ENCODE measurements around the gene AP2A2. TPM values are rescaled to one million over a fixed set of nuclear protein-coding genes. Genes with fewer than 3 reads are reported as not detected.

AP2A2 gene
- total and polyA plus RNA-seq, 8 donors = 15.0 to 350 (median 39.9) TPM

DNA sequence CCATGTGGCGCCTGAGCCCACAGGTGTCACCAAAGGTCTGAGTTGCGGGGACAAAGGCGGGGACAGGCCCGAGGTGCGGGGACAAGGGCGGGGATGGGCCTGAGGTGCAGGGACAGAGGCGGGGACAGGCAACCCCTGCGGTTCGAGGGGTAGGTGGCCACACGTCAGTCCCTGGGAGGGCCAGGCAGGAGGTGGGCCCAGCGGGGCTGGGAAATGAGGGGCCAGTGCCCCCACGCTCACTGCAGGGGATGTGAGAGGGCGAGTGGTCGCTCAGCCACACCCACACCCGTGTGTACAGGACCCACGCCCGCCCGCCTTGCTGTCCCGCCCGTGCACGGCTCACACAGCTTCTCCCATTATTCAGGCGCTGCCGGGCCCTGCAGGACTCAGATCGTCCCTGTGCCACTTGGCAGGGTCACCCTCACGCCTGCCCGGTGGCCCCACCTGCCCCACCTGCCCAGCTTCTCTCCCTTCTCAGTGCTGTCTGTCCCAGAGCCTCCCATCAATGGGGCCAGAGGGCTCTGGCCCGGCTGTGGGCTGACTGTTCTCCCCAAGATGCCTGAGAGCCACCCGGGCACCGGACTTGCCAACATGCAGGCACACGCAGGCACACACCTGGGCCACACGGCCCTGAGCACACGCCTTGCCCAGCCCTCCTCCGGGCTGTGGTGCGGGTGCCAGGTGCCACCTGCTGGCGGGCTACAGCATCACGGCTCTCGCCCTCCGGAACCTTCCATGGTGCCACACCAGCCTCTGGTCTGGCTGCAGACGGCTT lies 125.1 kb downstream of the AP2A2 start:
- no peak overlapping the region for H3K27ac ChIP-seq
- no peaks in the 10 kb centered on the region for H3K36me3 ChIP-seq
- H3K4me1 ChIP-seq = peaks cover 3 to 44% (median 30%) of the 10 kb centered on the region in 4 donors
- H3K9me3 ChIP-seq = no peaks in the 10 kb centered on the region
- intact Hi-C loops (cut with DNase I; ENCODE audit: low total_unique reads) = loop anchor here (5.0 kb wide), 1 partner anchor 203 kb away; no protein-coding TSS in a partner anchor
- DNase-seq = peak; percentile 87 to 93
- WGBS, 5 donors = 22 to 43% (median 31%) methylated on average over 32 to 39 of the region's 39 CpGs
- TF ChIP-seq, protein P1, sequence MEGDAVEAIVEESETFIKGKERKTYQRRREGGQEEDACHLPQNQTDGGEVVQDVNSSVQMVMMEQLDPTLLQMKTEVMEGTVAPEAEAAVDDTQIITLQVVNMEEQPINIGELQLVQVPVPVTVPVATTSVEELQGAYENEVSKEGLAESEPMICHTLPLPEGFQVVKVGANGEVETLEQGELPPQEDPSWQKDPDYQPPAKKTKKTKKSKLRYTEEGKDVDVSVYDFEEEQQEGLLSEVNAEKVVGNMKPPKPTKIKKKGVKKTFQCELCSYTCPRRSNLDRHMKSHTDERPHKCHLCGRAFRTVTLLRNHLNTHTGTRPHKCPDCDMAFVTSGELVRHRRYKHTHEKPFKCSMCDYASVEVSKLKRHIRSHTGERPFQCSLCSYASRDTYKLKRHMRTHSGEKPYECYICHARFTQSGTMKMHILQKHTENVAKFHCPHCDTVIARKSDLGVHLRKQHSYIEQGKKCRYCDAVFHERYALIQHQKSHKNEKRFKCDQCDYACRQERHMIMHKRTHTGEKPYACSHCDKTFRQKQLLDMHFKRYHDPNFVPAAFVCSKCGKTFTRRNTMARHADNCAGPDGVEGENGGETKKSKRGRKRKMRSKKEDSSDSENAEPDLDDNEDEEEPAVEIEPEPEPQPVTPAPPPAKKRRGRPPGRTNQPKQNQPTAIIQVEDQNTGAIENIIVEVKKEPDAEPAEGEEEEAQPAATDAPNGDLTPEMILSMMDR (IDR thresholded peaks at IDR 0.05) = peak in 5 of 7 experiments; percentile 78 to 92 (median 87)
- TF ChIP-seq POLR2A (IDR thresholded peaks at IDR 0.05) = no peak
- peak in 1 of 3 donors; percentile 81 for TF ChIP-seq POLR2AphosphoS5 (IDR thresholded peaks at IDR 0.05)
- H3K27me3 ChIP-seq = peaks cover 0 to 86% (median 8%) of the 10 kb centered on the region in 3 donors
- no peak overlapping the region for H3K4me3 ChIP-seq

DNA sequence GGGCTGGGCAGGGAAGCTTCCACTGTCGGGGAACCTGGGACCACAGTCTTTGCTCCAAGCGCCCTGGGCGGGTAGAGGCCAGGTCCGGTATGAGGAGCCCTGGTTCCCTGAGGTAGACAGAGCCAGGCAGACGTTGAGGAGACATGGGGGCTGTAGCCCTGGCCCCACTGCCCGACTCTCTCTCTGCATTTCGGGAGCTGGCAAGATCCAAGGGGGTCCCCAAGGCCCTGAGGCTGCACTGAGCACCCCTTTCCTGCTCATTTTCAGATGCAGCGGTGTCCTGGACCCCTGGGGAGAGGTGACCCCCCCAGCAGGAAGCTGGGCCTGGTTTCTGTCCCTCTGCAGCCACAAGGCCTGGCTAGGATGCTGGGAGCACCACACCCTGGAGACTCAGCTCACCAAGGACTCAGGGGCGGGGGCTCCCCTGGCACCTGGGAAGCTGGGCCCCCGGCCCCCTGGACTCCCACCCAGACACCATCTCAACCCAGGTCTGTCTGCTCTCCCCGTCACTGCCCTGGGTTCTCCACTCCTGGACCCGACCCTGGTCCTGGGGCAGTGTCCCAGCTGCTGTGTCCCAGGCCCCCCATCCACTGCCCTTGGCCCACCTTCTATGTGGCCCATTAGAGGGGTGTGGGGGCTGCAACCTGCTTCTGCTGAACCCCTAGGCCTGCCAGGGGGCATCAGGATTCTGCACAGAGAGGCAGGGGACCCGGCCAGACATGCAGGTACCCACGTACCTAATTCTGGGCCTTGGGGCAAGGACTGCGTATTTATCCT lies 125.9 kb downstream of the AP2A2 start:
- intact Hi-C loops (cut with DNase I; ENCODE audit: low total_unique reads) = loop anchor here (5.0 kb wide), 1 partner anchor 204 kb away; no protein-coding TSS in a partner anchor
- peaks cover 0 to 93% (median 8%) of the 10 kb centered on the region in 3 donors for H3K27me3 ChIP-seq

DNA sequence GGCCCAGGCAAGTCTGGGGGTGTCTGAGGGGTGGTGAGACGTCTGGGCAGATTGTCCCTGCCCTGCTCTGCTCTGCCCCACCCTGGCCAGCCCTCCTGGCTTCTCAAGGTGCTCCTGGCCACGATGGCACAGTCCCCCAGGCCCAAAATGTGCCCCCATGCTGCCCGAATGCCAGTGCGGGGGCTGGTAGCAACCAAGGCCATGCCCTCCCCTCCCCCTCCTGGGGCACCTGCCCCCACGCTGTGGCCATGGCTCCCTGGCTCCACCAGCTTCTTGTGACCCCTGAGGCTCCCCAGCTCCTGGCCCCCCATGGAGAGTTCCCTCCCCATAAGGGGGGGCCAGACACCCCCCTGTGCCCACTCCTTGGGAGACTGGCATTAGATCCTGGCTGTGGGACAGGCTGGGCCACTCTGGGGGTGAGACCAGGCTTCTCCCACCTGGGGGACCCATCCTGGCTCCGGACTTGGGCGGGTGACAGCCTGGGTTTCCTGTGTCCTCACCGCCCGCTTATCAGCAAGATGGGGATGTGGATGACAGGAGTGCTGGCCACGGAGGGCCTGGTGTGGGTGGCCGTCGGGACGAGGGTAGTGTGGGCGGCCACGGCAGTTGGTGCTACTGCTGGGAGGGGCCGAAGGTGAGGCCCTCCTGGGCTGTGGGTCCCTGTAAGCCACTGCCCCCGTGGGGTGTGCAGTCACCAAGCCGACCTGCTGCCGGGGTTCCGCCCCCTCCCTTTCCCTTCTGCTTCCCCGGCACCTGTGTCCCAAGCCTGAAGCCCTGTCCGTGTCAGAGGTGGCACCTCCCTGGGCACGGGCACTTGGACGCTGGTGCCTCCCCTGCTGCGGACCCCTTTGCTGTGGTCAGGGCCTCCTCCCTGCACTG lies 126.7 kb downstream of the AP2A2 start:
- Histone ChIP-seq H3K36me3 (no peaks in the 10 kb centered on the region), H3K4me1 (peaks cover 3 to 44% (median 30%) of the 10 kb centered on the region in 4 donors), H3K27ac (no peak overlapping the region), H3K4me3 (no peak overlapping the region), H3K9me3 (no peaks in the 10 kb centered on the region), H3K27me3 (peaks cover 0 to 99% (median 8%) of the 10 kb centered on the region in 3 donors)
- intact Hi-C loops (cut with DNase I; ENCODE audit: low total_unique reads) = loop anchor here (5.0 kb wide), 1 partner anchor 205 kb away; no protein-coding TSS in a partner anchor
- 64 to 74% (median 74%) methylated on average over 18 to 25 of the region's 25 CpGs for WGBS, 5 donors
- TF ChIP-seq POLR2A (IDR thresholded peaks at IDR 0.05) (no peak), EP300 (IDR thresholded peaks at IDR 0.05) (no peak), POLR2AphosphoS5 (IDR thresholded peaks at IDR 0.05) (no peak)
- TF ChIP-seq, protein P1 (IDR thresholded peaks at IDR 0.05) = no peak
- DNase-seq = no peak

More for the DNA sequence above, 125.9 kb downstream of the AP2A2 start:
- Histone ChIP-seq H3K4me1 (peaks cover 3 to 44% (median 30%) of the 10 kb centered on the region in 4 donors), H3K27ac (no peak overlapping the region), H3K9me3 (no peaks in the 10 kb centered on the region), H3K36me3 (no peaks in the 10 kb centered on the region), H3K4me3 (no peak overlapping the region)
- 56 to 85% (median 71%) methylated on average over 4 to 15 of the region's 15 CpGs for WGBS, 5 donors
- no peak for DNase-seq
- TF ChIP-seq POLR2AphosphoS5 (IDR thresholded peaks at IDR 0.05) (no peak), EP300 (IDR thresholded peaks at IDR 0.05) (no peak), POLR2A (IDR thresholded peaks at IDR 0.05) (no peak)
- TF ChIP-seq, protein P1 (IDR thresholded peaks at IDR 0.05) = no peak

All from stomach (tissue), 9 donors.